GM18505 (cell line): ENCODE measurements around the gene EMC1.
"Not testable (repeated sequence)": the region's sequence is repeated elsewhere in the genome, so short reads cannot be mapped to it uniquely, and the experiment has no call there.

Experiments used
- ATAC-seq: cut with Tn5 transposase; IDR thresholded peaks from one replicate; pipeline ENCODE4 v1.9.1; 2021; ENCODE audit not compliant: unreplicated experiment
- POLR2A ChIP-seq: IDR thresholded peaks from 4 replicates; pipeline ENCODE4 v1.6.1; 2011; ENCODE audit warnings: borderline replicate concordance; ENCODE audit not compliant: insufficient read depth, insufficient read length; ENCODE audit errors: extremely low read depth

The EMC1 gene

DNA sequence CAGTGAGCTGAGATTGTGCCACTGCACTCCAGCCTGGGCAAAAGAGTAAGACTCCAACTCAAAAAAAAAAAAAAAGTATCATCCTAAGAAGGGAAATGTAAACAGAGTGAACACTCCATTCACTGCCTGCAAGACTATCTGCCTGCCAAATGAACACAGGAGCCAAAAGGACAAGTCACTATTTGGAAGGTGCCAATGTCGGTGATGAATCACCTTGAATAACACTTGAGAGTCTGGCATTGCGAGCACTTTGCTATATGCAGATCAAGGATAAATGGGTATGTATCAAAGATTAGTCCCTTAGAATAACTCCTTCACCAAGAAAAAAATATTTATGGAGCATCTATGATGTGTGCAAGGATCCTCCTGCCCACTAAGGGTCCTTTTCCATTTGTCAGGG lies 47.9 kb downstream of the EMC1 start:
- ATAC-seq, result no peak
- no peak for TF ChIP-seq POLR2A

DNA sequence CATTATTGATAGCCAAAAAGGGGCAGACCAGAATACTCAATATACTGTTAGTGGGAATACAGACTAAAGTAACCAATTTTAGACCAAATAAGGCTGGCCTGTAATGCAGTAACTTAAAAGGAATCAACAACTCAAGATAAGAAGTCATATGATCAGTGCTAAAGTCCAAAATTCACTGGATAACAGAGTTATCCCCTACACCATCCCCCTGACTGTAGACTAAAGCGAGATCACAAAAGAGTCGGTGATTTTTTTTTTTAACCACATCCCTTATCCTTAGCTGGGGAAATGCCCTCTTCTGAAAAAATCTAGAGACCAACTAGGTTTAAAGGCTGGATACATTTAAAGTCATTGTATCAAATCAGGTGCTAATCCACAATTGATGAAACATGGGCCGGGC lies 48.9 kb downstream of the EMC1 start:
- no peak for TF ChIP-seq POLR2A
- ATAC-seq, result no peak

DNA sequence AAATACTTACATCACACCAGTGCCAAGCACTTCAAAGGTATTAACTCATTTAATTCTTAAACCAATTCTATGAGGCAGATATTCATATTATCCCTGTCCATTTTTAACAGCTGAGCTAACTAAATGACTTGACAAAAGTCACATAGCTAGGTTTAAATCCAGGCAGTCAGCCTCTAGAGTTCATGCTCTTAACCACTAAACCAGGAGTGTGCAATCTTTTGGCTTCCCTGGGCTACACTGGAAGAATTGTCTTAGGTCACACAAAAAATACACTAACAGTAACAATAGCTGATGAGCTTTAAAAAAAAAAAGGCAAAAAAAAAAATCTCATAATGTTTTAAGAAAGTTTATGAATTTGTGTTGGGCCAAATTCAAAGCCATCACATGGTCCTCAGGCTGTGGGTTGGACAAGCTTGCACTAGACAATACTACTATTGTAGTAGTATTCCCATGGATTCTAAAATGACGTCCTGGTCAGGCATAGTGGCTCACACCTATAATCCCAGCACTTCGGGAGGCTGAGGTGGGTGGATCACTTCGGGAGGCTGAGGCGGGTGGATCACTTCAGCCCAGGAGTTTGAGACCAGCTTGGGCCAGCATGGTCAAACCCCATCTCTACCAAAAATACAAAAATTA lies 51.2 kb downstream of the EMC1 start:
- ATAC-seq, result no peak
- no peak for TF ChIP-seq POLR2A

- ATAC-seq, result no peak
- no peak for TF ChIP-seq POLR2A
Measured at GRCh38 chr1:19199329-19199968, 51.9 kb downstream of the EMC1 start.

DNA sequence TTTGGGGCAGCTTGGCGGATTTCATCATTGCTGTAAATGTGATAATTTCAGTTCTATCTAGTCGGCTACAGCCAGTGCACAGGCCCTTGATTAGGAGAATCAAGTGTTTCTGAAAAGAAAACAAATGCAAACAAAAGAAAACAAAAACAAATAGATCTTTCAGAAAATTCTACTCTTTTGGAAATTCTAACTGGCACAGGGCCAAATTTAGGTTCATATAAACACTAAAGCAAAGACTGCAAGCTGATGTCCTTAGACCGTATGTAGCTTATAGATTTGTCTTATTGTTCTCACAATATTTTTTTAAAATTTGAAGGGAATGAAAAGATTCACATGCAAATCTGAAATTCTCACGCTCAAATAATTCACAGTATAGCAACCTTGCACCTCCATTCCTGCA lies 52.5 kb downstream of the EMC1 start:
- no peak for ATAC-seq
- TF ChIP-seq POLR2A, result no peak

DNA sequence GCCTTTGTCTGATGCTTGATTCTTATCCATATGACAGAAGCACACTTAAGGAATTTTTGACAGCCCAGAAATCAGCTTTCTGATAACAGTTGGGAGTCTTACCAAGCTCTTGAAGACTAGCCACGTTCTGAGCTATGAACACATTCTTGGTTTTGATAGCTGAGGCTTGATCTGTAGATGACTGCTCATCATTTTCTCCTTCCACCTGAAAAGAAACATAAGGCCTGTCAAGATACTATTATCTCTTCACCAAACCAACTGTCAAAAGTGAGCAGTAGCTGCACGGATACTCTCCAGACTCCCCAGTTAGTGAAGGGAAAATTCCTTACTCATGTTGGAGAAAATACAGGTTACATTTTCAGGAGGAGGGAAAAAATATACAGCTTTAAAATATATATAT lies 53.5 kb downstream of the EMC1 start:
- no peak for TF ChIP-seq POLR2A
- ATAC-seq, result no peak

DNA sequence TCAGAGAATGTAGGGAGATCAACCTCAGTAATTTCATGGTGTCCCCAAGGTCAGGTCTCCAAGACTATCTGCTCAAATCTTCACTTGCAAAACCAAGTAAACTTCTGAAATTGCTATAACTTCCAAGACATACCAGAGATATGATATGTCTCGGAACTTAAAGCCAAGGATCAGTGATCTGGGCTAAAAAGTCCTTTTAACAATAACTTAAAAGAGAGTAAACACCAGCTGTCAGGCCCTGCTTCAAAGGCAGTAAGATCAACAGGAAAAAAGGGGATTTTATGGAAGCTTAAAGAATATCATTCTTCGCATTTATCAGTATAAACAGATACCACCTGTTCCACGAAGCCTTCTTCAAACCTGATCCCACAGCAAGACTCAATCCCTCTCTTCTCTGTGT lies 55.0 kb downstream of the EMC1 start:
- TF ChIP-seq POLR2A, result no peak
- ATAC-seq, result no peak

DNA sequence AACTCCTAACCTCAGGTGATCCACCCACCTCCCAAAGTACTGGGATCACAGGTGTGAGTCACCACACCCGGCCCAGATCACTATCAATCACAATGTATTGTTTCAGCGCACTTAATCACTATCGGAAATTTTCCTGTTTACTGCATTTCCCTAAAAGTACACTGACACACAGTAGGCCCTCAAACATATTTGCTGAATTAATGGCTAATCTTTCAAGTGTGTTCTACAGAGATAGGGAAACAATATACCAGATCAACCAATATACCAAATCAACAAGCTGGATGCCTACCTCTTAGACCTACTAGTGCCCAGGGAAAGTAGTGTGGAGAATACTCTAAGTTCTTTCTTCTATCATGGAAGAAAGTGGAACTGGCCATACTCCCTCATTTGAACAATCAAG lies 58.3 kb downstream of the EMC1 start:
- no peak for TF ChIP-seq POLR2A
- ATAC-seq, result no peak

DNA sequence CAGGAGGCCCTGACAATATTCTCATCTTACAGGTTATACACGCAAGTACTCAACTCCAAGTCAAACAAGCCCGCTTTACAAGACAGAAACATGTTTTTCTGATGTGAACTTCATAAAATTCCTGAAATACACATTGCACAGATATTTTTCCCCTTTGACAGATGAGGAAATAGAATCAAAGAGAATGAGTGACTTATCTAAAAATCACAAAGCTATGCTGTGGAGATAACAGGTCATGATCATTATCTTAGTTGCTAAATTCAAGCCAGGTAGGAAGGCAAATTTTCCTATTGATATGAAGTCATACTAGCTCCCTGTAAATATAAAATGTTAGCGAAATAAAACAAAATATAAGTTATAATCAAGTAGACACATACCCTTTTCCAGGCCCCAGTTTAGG lies 59.5 kb downstream of the EMC1 start:
- no peak for TF ChIP-seq POLR2A
- no peak for ATAC-seq

GRCh38 chr1:19190468-19190867 lies 60.9 kb downstream of the EMC1 start:
- TF ChIP-seq POLR2A, result no peak
- ATAC-seq, result no peak

DNA sequence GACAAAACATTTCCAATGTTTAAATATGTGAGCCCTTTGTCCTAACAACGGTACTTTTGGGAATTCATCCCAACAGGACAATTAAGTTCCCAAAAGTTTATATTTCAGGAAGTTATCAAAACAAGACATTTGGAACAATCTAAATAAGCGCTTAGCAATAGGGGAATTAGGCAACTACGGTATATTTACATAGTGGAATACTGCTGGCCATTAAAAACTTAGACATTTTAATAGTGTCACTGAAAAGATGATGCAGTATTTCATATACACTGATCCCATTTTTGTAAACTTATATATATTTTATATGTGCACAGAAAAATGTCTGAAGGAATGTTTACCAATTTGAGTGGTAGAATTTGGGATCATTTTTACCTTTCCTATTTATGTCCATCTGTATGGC lies 62.1 kb downstream of the EMC1 start:
- ATAC-seq, result no peak
- TF ChIP-seq POLR2A, result no peak

GRCh38 chr1:19187852-19188251 lies 63.5 kb downstream of the EMC1 start:
- no peak for ATAC-seq
- no peak for TF ChIP-seq POLR2A

GRCh38 chr1:19186001-19186400 lies 65.3 kb downstream of the EMC1 start:
- no peak for TF ChIP-seq POLR2A
- ATAC-seq, result no peak

DNA sequence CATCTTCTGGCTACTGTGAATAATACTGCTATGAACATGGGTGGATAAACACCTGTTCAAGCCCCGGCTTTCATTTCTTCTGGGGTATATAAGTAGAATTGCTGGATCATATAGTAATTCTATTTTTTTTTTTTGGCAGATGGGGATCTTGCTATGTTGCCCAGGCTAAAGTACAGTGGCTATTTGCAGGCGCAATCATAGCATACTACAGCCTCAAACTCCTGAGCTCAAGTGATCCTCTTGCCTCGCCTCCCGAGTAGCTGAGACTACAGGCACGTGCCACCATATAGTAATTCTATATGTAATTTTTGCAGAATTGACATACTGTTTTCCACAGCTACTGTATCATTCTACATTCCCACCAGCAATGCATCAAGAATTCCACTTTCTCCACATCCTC lies 69.1 kb downstream of the EMC1 start:
- TF ChIP-seq POLR2A, result no peak
- ATAC-seq, result no peak

- ATAC-seq, result not testable (repeated sequence)
Measured at GRCh38 chr1:19180265-19180657, 71.1 kb downstream of the EMC1 start.
